Suppressor macrophage treated with lipopolysaccharide for 1 hour (primary cell): Measurements from ENCODE around the gene IRAK1.

ENCODE experiments used
- DNase-seq, 3 donors: peaks; one replicate each; pipeline ENCODE4 v3.0.0-alpha.2; 2020 to 2022

Gene IRAK1

DNA sequence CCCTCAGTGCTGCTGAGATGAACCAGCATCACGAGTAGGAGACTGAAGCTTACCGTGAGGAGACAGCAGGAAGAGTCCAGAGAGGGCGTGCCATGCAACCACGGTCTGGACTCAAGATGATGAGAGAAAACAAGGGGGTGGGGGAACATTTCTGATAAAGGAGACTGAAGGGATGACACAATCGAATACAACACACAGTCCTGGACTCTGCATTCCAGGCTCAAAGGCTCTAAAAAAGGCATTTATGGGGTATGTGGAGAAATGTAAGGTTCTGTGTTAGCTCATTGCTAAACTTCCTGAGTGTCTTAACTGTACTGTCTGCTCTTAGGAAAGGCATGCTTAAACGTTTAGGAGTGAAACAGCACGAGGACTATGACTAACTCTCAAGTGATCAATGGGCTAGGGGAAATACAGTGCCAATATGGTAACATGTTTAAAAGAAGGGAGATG lies 20.6 kb upstream of the IRAK1 start:
- peak; percentile 90 to 96 (median 93) for DNase-seq

DNA sequence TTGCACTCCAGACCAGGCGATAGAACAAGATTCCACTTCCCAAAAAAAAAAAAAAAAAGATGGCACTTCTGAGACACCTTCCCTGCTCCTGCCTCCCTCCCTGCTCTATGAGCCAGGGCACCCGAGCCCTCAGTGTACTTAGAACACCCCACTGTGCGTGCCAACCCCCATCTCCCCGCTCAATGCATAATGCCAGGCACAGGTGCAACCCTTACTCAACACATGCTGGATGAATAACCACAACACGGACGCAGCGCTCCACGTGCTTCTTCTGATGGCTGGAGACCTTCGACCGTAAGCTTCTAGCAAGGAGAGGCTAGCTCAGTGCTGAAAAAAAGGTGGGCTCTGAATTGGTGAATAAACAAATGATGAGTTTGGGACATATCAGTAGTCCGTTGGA lies 19.9 kb upstream of the IRAK1 start:
- no peak for DNase-seq

DNA sequence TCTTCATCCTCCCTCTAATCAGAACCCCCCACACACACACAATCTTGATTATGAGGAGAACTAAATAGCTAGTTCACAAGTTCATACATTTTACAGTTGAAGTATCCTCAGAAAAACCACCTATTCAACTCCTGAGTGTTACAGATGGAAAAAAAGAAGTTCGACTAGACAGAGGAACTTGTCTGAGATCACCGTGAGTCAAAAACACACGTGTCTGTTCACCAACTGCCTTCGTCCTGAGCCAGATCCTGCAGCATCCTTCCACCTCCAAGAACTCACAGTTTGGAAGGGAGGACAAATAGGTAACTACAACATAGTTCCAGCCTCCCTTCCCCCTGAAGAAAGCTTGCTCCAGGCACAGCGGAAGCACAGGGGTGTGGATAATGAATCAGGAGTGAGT lies 19.0 kb upstream of the IRAK1 start:
- DNase-seq, result peak; percentile 52 to 68 (median 61)

- no peak for DNase-seq
Observed at GRCh38 chrX:154037754-154038153, 18.1 kb upstream of the IRAK1 start.

- DNase-seq, result no peak
Observed at GRCh38 chrX:154036513-154036912, 16.8 kb upstream of the IRAK1 start.

GRCh38 chrX:154033848-154034247 lies 14.1 kb upstream of the IRAK1 start:
- DNase-seq, result no peak

DNA sequence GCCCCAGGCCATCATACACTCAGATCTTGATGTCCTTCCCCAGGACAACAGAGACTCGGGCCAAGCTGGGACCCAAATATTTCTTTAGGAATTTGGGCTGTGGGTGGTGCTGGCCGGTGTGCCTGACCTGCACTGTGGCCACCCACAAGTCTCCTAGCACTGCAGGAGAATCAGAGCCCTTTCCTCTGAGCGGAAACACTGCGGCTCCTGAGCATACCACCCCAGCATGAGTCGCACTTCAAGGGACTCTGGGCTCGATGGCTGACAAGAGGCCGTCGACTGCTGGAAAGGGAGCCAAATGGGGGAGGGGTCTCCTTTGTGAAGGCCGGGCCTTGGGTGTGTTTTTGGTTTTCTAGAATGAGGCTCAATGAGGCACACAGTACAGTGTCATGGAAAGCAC lies 13.0 kb upstream of the IRAK1 start:
- DNase-seq, result no peak

GRCh38 chrX:154032160-154032559 lies 12.5 kb upstream of the IRAK1 start:
- DNase-seq, result no peak

DNA sequence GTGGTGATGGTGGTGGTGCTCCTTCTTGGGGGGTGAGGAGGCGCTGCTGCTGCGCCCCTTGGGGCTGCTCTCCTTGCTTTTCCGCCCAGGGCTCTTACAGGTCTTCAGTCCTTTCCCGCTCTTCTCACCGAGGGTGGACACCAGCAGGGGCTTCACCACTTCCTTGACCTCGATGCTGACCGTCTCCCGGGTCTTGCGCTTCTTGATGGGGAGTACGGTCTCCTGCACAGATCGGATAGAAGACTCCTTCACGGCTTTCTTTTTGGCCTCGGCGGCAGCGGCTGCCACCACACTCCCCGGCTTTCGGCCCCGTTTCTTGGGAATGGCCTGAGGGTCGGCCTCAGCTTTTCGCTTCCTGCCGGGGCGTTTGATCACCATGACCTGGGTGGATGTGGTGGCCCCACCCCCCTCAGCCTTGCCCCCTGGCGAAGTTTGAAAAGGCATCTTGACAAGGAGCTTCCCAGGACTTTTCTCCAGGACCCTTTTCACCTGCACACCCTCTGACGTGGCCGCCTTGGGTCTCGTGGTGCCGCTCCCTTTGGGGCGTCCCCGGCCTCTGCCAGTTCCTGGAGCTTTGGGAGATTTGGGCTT lies 11.1 kb upstream of the IRAK1 start:
- no peak for DNase-seq

GRCh38 chrX:154030266-154030665 lies 10.6 kb upstream of the IRAK1 start:
- no peak for DNase-seq

DNA sequence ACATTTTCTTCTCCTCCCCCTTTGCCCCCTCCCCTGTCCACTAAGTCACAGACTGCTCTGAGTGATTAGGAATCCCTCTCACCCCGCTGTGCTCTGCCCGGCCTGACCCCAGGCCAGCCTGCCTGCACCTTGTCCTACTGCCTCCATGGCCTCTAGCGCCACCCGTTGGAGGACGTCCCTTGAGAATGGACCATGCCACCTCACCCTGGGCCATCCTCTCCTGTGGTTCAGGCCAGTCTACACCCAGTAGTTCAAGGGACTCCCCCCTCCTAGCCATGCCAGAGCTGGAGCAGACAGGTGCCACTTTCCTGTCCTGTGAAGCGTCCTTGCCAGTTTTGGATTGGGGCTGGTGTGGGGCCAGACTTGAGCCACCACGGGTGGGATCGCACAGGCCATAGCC lies 9.7 kb upstream of the IRAK1 start:
- DNase-seq, result no peak

DNA sequence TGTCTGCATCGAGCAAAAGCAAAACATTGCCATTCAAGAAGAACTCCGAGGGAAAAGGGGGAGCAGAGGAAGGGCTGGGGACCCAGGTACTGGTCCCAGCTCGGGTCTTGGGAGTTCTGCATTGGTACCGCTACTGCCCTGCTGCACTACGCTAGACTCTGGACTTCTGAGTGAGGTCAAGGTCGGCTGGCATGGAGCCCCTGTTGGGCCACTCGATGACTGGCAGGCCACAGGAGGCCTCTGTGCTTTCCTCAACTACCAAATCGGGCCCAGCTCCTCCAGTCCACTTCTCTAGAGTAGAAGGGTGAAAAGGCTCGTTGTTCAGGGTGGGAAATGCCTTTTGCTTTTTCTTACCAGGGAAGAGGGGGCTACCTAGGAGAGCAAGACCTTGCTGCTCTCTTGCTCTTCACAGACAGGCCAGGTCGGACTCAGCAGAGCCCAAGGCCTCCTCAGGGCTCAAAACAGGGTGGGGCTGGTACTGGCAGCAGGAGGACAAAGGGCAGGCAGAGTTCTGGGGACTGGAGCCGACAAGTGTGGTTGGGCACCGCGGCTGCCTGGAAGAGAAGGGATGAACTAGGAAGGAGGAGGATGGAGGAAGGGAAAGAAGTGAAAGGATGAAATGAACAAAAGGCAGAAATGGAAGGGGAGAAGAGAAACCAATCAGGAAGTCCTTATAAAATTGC lies 8.9 kb upstream of the IRAK1 start:
- DNase-seq, result no peak

DNA sequence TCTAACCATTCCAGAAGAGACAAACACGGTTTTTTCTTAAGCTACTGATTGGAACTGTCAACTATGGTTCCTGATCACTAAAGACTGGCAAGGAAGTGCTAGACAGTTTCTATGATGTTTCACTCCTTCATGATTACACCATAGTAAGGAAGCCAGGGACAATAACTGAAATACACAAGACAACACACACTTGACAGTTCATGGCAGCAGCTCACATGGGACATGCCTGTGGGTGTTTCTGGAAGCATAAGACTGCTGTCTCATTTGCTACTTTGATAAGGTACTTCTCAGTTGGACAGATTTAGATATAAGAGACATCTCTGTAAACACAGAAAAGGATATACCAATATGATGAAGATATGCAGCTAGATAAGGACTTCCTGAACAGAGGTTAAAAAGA lies 8.3 kb upstream of the IRAK1 start:
- no peak for DNase-seq

GRCh38 chrX:154027022-154027402 lies 7.3 kb upstream of the IRAK1 start:
- no peak for DNase-seq

DNA sequence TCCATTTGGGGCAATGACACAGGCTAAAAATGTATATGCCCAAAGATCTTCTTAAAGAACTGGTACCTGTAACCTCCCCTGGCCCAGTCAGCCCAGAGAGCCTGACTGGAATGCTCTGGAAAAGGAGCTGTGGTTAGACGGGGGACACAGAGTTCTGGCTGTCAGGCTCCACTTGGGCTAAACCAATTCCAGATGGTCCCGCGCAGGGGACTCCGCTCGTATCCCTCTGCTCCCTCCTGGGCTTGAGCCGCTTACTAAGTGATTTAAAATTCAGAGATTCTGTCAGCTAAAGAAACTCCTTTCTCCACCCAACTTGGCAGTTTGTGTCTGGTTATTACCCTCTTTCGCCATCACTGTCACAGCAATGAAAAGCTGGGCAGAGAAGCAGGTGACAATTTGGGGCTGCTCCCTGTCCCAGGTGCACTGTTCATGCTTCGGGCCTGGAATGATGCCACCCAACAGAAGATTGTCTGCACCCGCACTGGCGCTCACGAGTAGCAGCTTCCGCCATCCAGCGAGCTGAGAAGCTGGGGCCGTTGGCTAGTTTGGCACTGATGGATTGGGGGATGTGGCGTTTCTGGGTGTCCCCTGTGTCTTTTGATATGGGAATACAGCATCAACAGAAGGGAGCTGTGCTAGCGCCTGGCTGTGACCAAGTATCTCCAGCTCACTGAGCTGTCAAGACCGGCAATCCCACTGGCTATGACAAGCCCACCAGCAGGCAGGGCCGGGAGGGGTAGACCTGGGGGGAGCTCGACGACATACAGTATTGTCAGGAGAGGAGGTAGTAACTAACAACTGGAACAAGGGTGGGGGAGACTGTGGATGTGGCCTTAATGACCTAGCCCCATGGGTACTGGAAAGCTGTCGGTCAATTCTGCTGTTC lies 6.7 kb upstream of the IRAK1 start:
- no peak for DNase-seq

- DNase-seq, result peak in 1 of 3 donors; percentile 35
Observed at GRCh38 chrX:154025230-154025629, 5.5 kb upstream of the IRAK1 start.

DNA sequence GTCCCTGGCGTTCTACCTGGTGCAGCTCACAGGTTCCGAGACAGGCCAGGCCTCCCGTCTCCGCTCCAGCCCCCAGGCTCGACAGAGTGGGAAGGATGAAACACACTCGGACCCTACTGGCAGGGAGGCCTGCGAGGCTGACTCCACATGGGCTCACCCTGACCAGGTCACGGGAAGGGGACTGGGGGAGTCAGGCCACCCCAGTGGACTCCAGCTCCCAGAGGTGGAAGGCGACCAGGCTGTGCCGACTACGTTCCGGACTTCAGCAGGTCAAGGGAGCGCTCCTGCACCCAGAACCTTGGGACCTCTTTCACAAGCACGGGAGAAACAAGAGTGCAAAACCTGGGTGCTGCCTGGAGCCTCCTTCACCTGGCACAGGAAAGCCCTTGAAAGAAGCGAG lies 4.6 kb upstream of the IRAK1 start:
- DNase-seq, result no peak

DNA sequence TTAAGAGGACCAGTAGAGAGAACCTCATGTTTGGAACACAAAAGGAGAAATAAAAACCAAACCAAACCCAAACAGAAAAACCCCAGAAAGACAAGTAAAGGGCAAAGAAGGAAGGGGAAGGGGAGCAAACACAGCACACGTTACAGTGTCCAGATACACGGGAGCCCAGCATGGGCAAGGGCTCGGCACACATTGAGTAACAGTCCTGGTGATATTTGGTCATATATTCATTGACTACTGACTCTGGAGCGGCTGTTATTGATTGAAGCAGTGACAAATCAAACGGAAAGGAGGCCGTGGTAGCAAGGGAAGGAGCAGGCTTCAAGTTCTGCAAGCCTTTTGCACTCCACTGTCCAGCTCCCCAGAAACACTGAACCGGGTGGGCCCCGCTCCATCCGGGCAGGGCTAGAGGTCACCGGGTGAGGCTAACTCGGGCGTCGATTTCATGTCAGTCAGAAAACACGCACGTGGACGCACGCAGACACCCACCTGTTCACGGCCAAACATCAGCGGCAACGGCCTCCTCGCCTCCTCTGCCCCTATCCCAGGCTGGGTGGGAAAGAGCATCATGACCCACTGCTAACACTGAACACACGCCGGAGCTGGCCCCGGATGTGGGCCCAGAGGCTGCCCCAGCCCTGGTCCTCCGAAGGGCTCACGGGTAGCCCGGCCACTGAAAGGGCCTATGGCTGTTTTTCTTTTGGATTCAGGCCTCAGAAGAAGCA lies 3.7 kb upstream of the IRAK1 start:
- no peak for DNase-seq

GRCh38 chrX:154022108-154022507 lies 2.4 kb upstream of the IRAK1 start:
- DNase-seq, result no peak

- peak; percentile 79 to 88 (median 85) for DNase-seq
Observed at GRCh38 chrX:154021131-154021611, 1.5 kb upstream of the IRAK1 start.

DNA sequence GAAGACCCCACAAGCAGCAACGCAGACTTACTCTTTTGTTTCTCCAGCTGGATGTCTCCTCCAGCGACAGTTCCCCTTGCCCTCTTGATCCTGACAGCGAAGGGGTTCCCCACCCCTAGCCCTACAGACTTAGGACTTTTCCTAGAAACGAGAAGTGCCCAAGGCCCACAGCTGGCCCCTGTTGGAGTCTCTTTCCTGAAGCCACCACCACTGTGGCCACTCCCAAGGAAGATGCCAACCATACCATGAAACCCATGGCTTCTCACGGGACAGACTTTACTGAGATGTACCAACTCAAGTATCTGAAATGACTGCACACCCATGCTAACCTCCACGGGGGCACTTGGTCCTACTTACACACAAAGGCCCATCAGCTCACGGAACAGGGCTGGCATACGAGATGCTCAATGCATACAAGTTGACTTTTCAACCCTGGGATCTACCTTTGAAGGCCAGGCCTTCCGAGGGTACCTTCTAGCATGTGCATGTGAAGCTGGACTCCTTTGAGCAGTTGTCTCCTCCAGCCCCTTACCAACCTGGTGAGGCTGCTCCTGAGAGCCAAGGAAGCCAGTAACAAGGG lies 924 bp upstream of the IRAK1 start:
- peak; percentile 77 to 83 (median 82) for DNase-seq

- DNase-seq, result peak in 1 of 3 donors; percentile 36
Observed at GRCh38 chrX:154019061-154019621, 561 bp downstream of the IRAK1 start.
